Rectal smooth muscle tissue (tissue), 1 donor: ENCODE measurements around the gene ELANE.
A peak's percentile ranks its signal among the peaks of the same experiment; 100 is the strongest.

Experiments used
- H3K27ac ChIP-seq: one replicate; pipeline ENCODE4 v1.7.0; 2013; ENCODE audit warnings: low read depth, low read length, inconsistent platforms
- H3K27me3 ChIP-seq: one replicate; pipeline ENCODE4 v1.7.0; 2013; ENCODE audit warnings: low read length; ENCODE audit not compliant: control insufficient read depth, insufficient read depth
- H3K36me3 ChIP-seq: one replicate; pipeline ENCODE4 v1.7.0; 2013; ENCODE audit warnings: low read length; ENCODE audit not compliant: control insufficient read depth, insufficient read depth
- H3K4me1 ChIP-seq: one replicate; pipeline ENCODE4 v1.7.0; 2013; ENCODE audit warnings: low read length; ENCODE audit not compliant: control insufficient read depth, insufficient read depth
- H3K4me3 ChIP-seq: one replicate; pipeline ENCODE4 v1.7.0; 2013; ENCODE audit warnings: low read length
- H3K9ac ChIP-seq: one replicate; pipeline ENCODE4 v1.7.0; 2013; ENCODE audit warnings: low read length

ELANE gene

DNA sequence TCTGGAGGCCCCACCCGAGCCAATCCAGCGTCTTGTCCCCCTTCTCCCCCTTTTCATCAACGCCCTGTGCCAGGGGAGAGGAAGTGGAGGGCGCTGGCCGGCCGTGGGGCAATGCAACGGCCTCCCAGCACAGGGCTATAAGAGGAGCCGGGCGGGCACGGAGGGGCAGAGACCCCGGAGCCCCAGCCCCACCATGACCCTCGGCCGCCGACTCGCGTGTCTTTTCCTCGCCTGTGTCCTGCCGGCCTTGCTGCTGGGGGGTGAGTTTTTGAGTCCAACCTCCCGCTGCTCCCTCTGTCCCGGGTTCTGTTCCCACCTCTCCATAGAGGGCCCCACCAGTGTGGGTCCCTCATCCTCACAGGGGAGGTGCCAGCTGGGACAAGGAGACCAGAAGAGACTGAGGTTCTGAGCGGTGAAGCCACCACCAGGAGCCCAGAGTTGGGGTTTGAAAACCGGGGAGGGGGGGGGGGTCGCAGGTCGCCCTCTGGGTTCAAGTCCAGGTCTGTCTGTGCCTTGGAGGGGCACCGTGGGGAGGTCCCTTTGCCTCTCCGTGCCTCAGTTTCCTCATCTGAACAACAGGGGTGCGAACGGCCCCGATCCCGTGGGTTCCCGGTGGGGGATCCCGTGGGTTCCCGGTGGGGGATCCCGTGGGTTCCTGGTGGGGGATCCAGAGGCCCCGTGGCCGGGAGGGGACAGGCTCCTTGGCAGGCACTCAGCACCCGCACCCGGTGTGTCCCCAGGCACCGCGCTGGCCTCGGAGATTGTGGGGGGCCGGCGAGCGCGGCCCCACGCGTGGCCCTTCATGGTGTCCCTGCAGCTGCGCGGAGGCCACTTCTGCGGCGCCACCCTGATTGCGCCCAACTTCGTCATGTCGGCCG lies at the start of gene ELANE:
TSS of gene ELANE (plus strand) at position 168 of the 878 bp plus-strand sequence. CDS start at position 194, 26 bp downstream.
- Histone ChIP-seq H3K36me3 (no peaks in the 10 kb centered on the region), H3K9ac (no peak within 1 kb of the TSS), H3K4me3 (no peak within 1 kb of the TSS), H3K27ac (peak within 1 kb of the TSS; percentile 80), H3K27me3 (peaks cover 4% of the 10 kb centered on the region), H3K4me1 (peaks cover 8% of the 10 kb centered on the region)

DNA sequence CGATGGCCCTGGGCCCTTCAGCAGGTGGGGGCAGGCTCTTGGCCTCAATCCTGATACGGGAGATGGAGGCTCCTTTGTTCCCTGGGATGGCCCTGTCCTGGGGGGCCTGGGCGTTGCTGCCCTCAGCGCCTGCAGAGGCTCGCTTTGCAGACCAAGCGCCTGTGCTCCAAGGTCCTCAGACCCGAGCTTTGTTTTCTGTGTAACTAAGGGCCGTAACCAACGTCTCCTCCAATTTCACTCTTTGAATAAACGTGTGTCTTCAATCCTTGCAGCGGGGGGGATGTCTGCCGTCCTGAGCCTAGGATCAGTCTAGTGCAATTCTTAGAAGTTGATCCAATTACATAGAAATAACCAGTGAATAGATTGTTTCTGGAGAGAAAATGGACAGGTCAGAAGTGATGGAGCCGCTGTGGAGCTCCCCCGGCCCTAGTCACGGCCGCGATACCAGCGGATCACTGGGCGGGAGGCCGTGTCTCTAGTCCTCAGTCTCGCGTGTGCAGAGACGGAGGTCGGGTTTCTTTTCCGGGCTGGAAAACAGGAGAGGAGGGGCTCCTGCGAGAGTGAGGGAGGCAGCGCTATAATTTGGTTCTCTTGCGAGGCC lies 49.5 kb upstream of the ELANE start:
- no peak overlapping the region for H3K9ac ChIP-seq
- H3K4me1 ChIP-seq, result peaks cover 42% of the 10 kb centered on the region
- H3K27me3 ChIP-seq, result no peaks in the 10 kb centered on the region
- H3K36me3 ChIP-seq, result peaks cover 37% of the 10 kb centered on the region
- H3K4me3 ChIP-seq, result peak overlapping the region; percentile 54
- peak overlapping the region; percentile 47 for H3K27ac ChIP-seq

- H3K4me1 ChIP-seq, result peaks cover 42% of the 10 kb centered on the region
- H3K27ac ChIP-seq, result no peak overlapping the region
- no peak overlapping the region for H3K4me3 ChIP-seq
Observed at GRCh38 chr19:803099-803561, 49.0 kb upstream of the ELANE start.

DNA sequence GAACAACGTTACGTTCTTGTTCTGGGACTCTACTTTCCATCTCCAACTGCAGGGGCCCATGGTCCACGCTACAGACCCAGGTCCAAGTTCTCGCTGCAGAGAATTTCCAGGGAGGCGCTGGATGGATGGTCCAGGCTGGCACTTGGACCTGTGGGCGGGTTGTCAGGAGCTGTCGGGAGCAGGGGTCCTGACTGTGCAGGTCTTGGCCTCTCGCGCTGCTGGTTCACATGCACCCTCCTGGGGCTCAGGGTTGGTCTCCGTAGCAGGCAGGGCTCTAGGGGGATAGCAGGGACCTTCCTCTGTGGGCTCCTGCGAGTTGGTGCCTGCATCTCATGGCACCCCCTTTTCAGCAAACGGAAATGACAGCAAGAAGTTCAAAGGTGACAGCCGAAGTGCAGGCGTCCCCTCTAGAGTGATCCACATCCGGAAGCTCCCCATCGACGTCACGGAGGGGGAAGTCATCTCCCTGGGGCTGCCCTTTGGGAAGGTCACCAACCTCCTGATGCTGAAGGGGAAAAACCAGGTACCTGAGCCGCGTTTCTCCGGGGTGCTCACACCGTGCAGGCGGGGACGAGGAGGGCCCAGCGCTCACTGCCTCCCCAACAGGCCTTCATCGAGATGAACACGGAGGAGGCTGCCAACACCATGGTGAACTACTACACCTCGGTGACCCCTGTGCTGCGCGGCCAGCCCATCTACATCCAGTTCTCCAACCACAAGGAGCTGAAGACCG lies 48.3 kb upstream of the ELANE start:
- H3K27ac ChIP-seq, result no peak overlapping the region
- no peak overlapping the region for H3K4me3 ChIP-seq
- no peak overlapping the region for H3K9ac ChIP-seq
- peaks cover 46% of the 10 kb centered on the region for H3K36me3 ChIP-seq
- H3K4me1 ChIP-seq, result peaks cover 38% of the 10 kb centered on the region
- H3K27me3 ChIP-seq, result no peaks in the 10 kb centered on the region

More at GRCh38 chr19:803099-803561, 49.0 kb upstream of the ELANE start:
- Histone ChIP-seq H3K36me3 (peaks cover 41% of the 10 kb centered on the region), H3K27me3 (no peaks in the 10 kb centered on the region), H3K9ac (no peak overlapping the region)

- Histone ChIP-seq H3K36me3 (peaks cover 47% of the 10 kb centered on the region), H3K27me3 (no peaks in the 10 kb centered on the region)
Observed at GRCh38 chr19:804419-805165, 47.5 kb upstream of the ELANE start.

DNA sequence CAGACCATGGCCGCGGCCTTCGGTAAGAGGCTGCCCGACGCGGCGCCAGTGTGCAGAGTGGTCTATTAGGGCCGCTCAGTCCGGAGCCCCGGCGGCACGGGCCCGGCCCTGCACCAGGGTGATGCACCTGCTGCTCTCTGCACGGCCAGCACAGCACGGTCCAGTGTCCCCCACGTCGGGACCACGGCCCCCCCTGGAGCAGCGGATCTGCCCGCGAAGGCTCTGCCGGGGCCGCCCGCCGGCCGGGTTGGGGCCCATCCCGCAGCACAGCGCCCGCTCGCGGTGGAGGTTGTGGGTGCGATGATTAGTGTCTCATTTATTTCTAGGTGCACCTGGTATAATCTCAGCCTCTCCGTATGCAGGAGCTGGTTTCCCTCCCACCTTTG lies 46.9 kb upstream of the ELANE start:
- Histone ChIP-seq H3K36me3 (peaks cover 49% of the 10 kb centered on the region), H3K27me3 (no peaks in the 10 kb centered on the region), H3K9ac (no peak overlapping the region), H3K4me1 (peaks cover 26% of the 10 kb centered on the region), H3K27ac (no peak overlapping the region), H3K4me3 (no peak overlapping the region)

More at GRCh38 chr19:804419-805165, 47.5 kb upstream of the ELANE start:
- Histone ChIP-seq H3K27ac (no peak overlapping the region), H3K4me3 (no peak overlapping the region), H3K9ac (no peak overlapping the region), H3K4me1 (peaks cover 31% of the 10 kb centered on the region)

- peaks cover 52% of the 10 kb centered on the region for H3K36me3 ChIP-seq
- H3K4me1 ChIP-seq, result peaks cover 19% of the 10 kb centered on the region
- H3K9ac ChIP-seq, result no peak overlapping the region
- H3K27ac ChIP-seq, result no peak overlapping the region
- no peaks in the 10 kb centered on the region for H3K27me3 ChIP-seq
- no peak overlapping the region for H3K4me3 ChIP-seq
Observed at GRCh38 chr19:805600-806550, 46.2 kb upstream of the ELANE start.

GRCh38 chr19:806815-807421 lies 45.2 kb upstream of the ELANE start:
- Histone ChIP-seq H3K4me3 (no peak overlapping the region), H3K27me3 (no peaks in the 10 kb centered on the region), H3K9ac (no peak overlapping the region), H3K27ac (no peak overlapping the region), H3K36me3 (peaks cover 55% of the 10 kb centered on the region), H3K4me1 (peaks cover 9% of the 10 kb centered on the region)

- Histone ChIP-seq H3K9ac (no peak overlapping the region), H3K4me1 (peaks cover 3% of the 10 kb centered on the region), H3K27ac (no peak overlapping the region), H3K27me3 (no peaks in the 10 kb centered on the region), H3K4me3 (no peak overlapping the region), H3K36me3 (peaks cover 58% of the 10 kb centered on the region)
Observed at GRCh38 chr19:807627-808422, 44.3 kb upstream of the ELANE start.

DNA sequence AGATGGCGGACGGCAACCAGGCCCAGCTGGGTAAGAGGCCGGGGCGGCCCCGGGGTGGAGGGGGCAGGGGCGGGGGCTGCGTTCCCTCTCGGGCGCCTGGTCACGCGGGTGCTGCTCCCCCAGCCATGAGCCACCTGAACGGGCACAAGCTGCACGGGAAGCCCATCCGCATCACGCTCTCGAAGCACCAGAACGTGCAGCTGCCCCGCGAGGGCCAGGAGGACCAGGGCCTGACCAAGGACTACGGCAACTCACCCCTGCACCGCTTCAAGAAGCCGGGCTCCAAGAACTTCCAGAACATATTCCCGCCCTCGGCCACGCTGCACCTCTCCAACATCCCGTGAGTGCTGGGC lies 43.7 kb upstream of the ELANE start:
- H3K4me1 ChIP-seq, result no peaks in the 10 kb centered on the region
- H3K9ac ChIP-seq, result no peak overlapping the region
- no peak overlapping the region for H3K4me3 ChIP-seq
- H3K27me3 ChIP-seq, result no peaks in the 10 kb centered on the region
- H3K27ac ChIP-seq, result no peak overlapping the region
- peaks cover 58% of the 10 kb centered on the region for H3K36me3 ChIP-seq
